B cell (primary cell): ENCODE measurements around the gene ACMSD. TPM values are rescaled to one million over a fixed set of nuclear protein-coding genes. Genes with fewer than 3 reads are reported as not detected.

ENCODE experiments used
- ATAC-seq: fragments of 200-7000 bp; cut with Tn5 transposase; one replicate; pipeline ENCODE4 v1.10.0; 2021; ENCODE audit warnings: low read depth, mild to moderate bottlenecking, moderate number of reproducible peaks, moderate library complexity
- CTCF ChIA-PET: fragments of 350-600 bp; sonication (Branson Sonifier 250); formaldehyde crosslinking; loops from one replicate; lab custom pipeline; 2021; ENCODE audit warnings: antibody characterized with exemption, inconsistent platforms; lab: Charles Lee
- POLR2A ChIA-PET: fragments of 350-600 bp; sonication (Branson Sonifier 250); formaldehyde crosslinking; loops from one replicate; lab custom pipeline; 2021; ENCODE audit warnings: antibody characterized with exemption; lab: Charles Lee
- DNase-seq: peaks from one replicate; pipeline ENCODE4 v3.0.0; 2013
- H2AFZ ChIP-seq: 2 replicates; pipeline ENCODE4 v1.6.1; 2012; ENCODE audit warnings: mild to moderate bottlenecking, low read depth, low read length; ENCODE audit not compliant: insufficient read depth, poor library complexity, severe bottlenecking
- H3K27ac ChIP-seq, 2 donors: 1 replicate in 1 of 2; 2 replicates in 1 of 2; pipeline ENCODE4 v1.5.1; 2012 to 2013; ENCODE audit warnings: low read length in 2 of 2, mild to moderate bottlenecking in 2 of 2, moderate library complexity in 1 of 2
- H3K27me3 ChIP-seq, 4 experiments: fragments of 200-600 bp in 1 of 4; sonication (generic) in 1 of 4; replicated peaks in 1 of 4; 1 replicate in 2 of 4; 2 replicates in 2 of 4; pipeline versions ENCODE4 v1.6.1 to v1.7.0; 2013 to 2016; ENCODE audit warnings: low read length in 3 of 4, mild to moderate bottlenecking in 2 of 4, mixed read lengths in 1 of 4, moderate library complexity in 1 of 4; ENCODE audit not compliant: insufficient read depth in 4 of 4, control insufficient read depth in 3 of 4; ENCODE audit errors: control extremely low read depth in 1 of 4
- H3K36me3 ChIP-seq, 2 experiments: replicated peaks in 1 of 2; 1 replicate in 1 of 2; 2 replicates in 1 of 2; pipeline versions ENCODE4 v1.6.1 to v1.7.1; 2013; ENCODE audit warnings: low read length in 1 of 2; ENCODE audit not compliant: insufficient read depth in 2 of 2, control insufficient read depth in 1 of 2; ENCODE audit errors: control extremely low read depth in 1 of 2, extremely low read depth in 1 of 2
- H3K4me1 ChIP-seq, 2 donors: fragments of 200-600 bp in 1 of 2; sonication (generic) in 1 of 2; 1 replicate in 1 of 2; 2 replicates in 1 of 2; pipeline versions ENCODE4 v1.5.1 to v1.6.1; 2013 to 2017; ENCODE audit warnings: low read length in 2 of 2; ENCODE audit not compliant: control insufficient read depth in 2 of 2, insufficient read depth in 2 of 2
- H3K4me2 ChIP-seq: replicated peaks from 2 replicates; pipeline ENCODE3; 2012; ENCODE audit warnings: mild to moderate bottlenecking, low read depth, low read length; ENCODE audit not compliant: poor library complexity, severe bottlenecking
- H3K4me3 ChIP-seq, 5 experiments: fragments of 200-600 bp in 1 of 5; sonication (generic) in 1 of 5; 1 replicate in 3 of 5; 2 replicates in 2 of 5; pipeline versions ENCODE4 v1.5.1 to v1.7.0; 2011 to 2016; ENCODE audit warnings: low read length in 4 of 5, mild to moderate bottlenecking in 4 of 5, low read depth in 2 of 5, control low read depth in 1 of 5, moderate library complexity in 1 of 5; ENCODE audit not compliant: insufficient read depth in 1 of 5; ENCODE audit errors: control extremely low read depth in 1 of 5, extremely low read depth in 1 of 5
- H3K79me2 ChIP-seq: fragments of 200-600 bp; sonication (generic); one replicate; pipeline ENCODE4 v1.6.0; 2016; ENCODE audit warnings: low read length; ENCODE audit not compliant: control insufficient read depth, insufficient read depth
- H3K9ac ChIP-seq: fragments of 200-600 bp; sonication (generic); 2 replicates; pipeline ENCODE4 v1.6.1; 2017; ENCODE audit warnings: mild to moderate bottlenecking, low read length, moderate library complexity
- H3K9me3 ChIP-seq, 3 donors: one replicate each; pipeline versions ENCODE4 v1.6.1 to v1.7.1; 2013; ENCODE audit warnings: low read length in 2 of 3; ENCODE audit not compliant: control insufficient read depth in 2 of 3, insufficient read depth in 1 of 3; ENCODE audit errors: control extremely low read depth in 1 of 3
- H4K20me1 ChIP-seq: 2 replicates; pipeline ENCODE4 v1.6.0; 2012; ENCODE audit warnings: mild to moderate bottlenecking, low read length; ENCODE audit not compliant: insufficient read depth, control insufficient read depth, poor library complexity, severe bottlenecking
- H3K27ac Mint-ChIP-seq: one replicate; pipeline ENCODE4 v1.8.0; 2021; ENCODE audit warnings: mixed read lengths
- H3K27me3 Mint-ChIP-seq: one replicate; pipeline ENCODE4 v1.8.0; 2021; ENCODE audit warnings: mixed read lengths
- H3K4me1 Mint-ChIP-seq: one replicate; pipeline ENCODE4 v1.8.0; 2021; ENCODE audit warnings: mixed read lengths
- H3K4me3 Mint-ChIP-seq: one replicate; pipeline ENCODE4 v1.8.0; 2021; ENCODE audit warnings: mixed read lengths
- H3K9me3 Mint-ChIP-seq: one replicate; pipeline ENCODE4 v1.8.0; 2022; ENCODE audit warnings: mixed read lengths; ENCODE audit not compliant: insufficient read depth
- EZH2 ChIP-seq: IDR thresholded peaks from 2 replicates; pipeline ENCODE4 v1.6.1; 2012; ENCODE audit warnings: borderline replicate concordance, low read depth, mild to moderate bottlenecking, moderate library complexity, low read length; ENCODE audit not compliant: insufficient read depth, poor library complexity, severe bottlenecking
- WGBS: methylation state at CpG from one replicate; pipeline ENCODE4 v1.1.5; 2013; ENCODE audit warnings: missing lambda C conversion rate; ENCODE audit not compliant: insufficient coverage; 5-methylcytosine and 5-hydroxymethylcytosine counted together
- intact Hi-C: fragments of 100-400 bp; cut with micrococcal nuclease; formaldehyde crosslinking; loops from one replicate; pipeline ENCODE4 v1.10.0; 2022
- polyA plus RNA-seq: library from polyadenylated mRNA; depleted of rRNA; stranded (reverse); fragments of >200 nt; gene quantifications from 2 replicates; pipeline ENCODE4 v1.2.3, GENCODE V29; 2012
- total RNA-seq, 2 donors: library from RNA; stranded (reverse); fragments of 120-200 nt in 1 of 2; gene quantifications; 1 replicate in 1 of 2; 2 replicates in 1 of 2; pipeline versions ENCODE4 v1.2.3 to v1.2.4, GENCODE V29; 2013 to 2022
- TF ChIP-seq, protein P1 (sequence below): fragments of 200-600 bp; IDR thresholded peaks from one replicate; pipeline ENCODE4 v1.8.0; 2022; ENCODE audit warnings: antibody characterized with exemption, mild to moderate bottlenecking

Gene ACMSD
- total and polyA plus RNA-seq, 2 donors (not counting 1 experiment from before 2014, with no cell fraction given): not detected

- ATAC-seq: no peak
- Histone ChIP-seq H3K4me2 (no peak overlapping the region), H3K27me3 (no peaks in the 10 kb centered on the region), H2AFZ (no peak overlapping the region), H3K4me3 (no peak overlapping the region), H3K27ac (no peak overlapping the region), H3K4me1 (peaks cover 7% of the 10 kb centered on the region in 2 donors), H3K79me2 (peaks cover 19% of the 10 kb centered on the region), H4K20me1 (no peaks in the 10 kb centered on the region), H3K9ac (no peak overlapping the region), H3K36me3 (no peaks in the 10 kb centered on the region), H3K9me3 (peaks cover 0 to 4% (median 2%) of the 10 kb centered on the region in 3 donors)
- H3K4me1 Mint-ChIP-seq: peaks cover 6% of the 10 kb centered on the region
- intact Hi-C loops: no loop called here
- no peak overlapping the region for H3K27ac Mint-ChIP-seq
- TF ChIP-seq EZH2: no peak
- peaks cover 7% of the 10 kb centered on the region for H3K9me3 Mint-ChIP-seq
- no peak for DNase-seq
- H3K4me3 Mint-ChIP-seq: no peak overlapping the region
- no peaks in the 10 kb centered on the region for H3K27me3 Mint-ChIP-seq
- CTCF ChIA-PET: no interaction called here
- POLR2A ChIA-PET: no interaction called here
Observed at GRCh38 chr2:134912361-134912760, 73.9 kb downstream of the ACMSD start.

GRCh38 chr2:134917360-134917865, 79.0 kb downstream of the ACMSD start:
- no peak for TF ChIP-seq EZH2
- TF ChIP-seq, protein P1, sequence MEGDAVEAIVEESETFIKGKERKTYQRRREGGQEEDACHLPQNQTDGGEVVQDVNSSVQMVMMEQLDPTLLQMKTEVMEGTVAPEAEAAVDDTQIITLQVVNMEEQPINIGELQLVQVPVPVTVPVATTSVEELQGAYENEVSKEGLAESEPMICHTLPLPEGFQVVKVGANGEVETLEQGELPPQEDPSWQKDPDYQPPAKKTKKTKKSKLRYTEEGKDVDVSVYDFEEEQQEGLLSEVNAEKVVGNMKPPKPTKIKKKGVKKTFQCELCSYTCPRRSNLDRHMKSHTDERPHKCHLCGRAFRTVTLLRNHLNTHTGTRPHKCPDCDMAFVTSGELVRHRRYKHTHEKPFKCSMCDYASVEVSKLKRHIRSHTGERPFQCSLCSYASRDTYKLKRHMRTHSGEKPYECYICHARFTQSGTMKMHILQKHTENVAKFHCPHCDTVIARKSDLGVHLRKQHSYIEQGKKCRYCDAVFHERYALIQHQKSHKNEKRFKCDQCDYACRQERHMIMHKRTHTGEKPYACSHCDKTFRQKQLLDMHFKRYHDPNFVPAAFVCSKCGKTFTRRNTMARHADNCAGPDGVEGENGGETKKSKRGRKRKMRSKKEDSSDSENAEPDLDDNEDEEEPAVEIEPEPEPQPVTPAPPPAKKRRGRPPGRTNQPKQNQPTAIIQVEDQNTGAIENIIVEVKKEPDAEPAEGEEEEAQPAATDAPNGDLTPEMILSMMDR: no peak
- Mint-ChIP-seq H3K27ac (peak overlapping the region; percentile 94), H3K9me3 (no peaks in the 10 kb centered on the region), H3K27me3 (no peaks in the 10 kb centered on the region), H3K4me1 (peaks cover 38% of the 10 kb centered on the region), H3K4me3 (peak overlapping the region; percentile 85)
- POLR2A ChIA-PET: interaction anchor here (0.7 to 1.6 kb wide), 4 partner anchors 198 to 838 kb away, joined by 3 to 8 read pairs (median 4); partner anchors contain the start of genes R3HDM1, TMEM163 and ZRANB3
- H3K36me3 ChIP-seq: peaks cover 0 to 6% of the 10 kb centered on the region in 2 experiments
- H4K20me1 ChIP-seq: peaks cover 9% of the 10 kb centered on the region
- CTCF ChIA-PET: interaction anchor here (1.3 to 1.4 kb wide), 3 partner anchors 16 to 466 kb away, joined by 3 to 5 read pairs (median 4); no protein-coding TSS in a partner anchor
- WGBS: 29% methylated on average over 8 of the region's 16 CpGs
- DNase-seq (no peak), ATAC-seq (no peak)
- H3K4me1 ChIP-seq: peaks cover 27 to 28% of the 10 kb centered on the region in 2 donors
- peak overlapping the region; percentile 94 to 96 for H3K27ac ChIP-seq
- H3K4me3 ChIP-seq: peak overlapping the region; percentile 76 to 98 (median 93)
- H3K79me2 ChIP-seq: peaks cover 55% of the 10 kb centered on the region
- H3K9ac ChIP-seq: peak overlapping the region; percentile 94
- H3K9me3 ChIP-seq: peaks cover 0 to 4% (median 0%) of the 10 kb centered on the region in 3 donors
- H2AFZ ChIP-seq: peak overlapping the region; percentile 74
- H3K27me3 ChIP-seq: no peaks in the 10 kb centered on the region
- intact Hi-C loops: loop anchor here (5.0 kb wide), 2 partner anchors 640 to 800 kb away; no protein-coding TSS in a partner anchor
- H3K4me2 ChIP-seq: peak overlapping the region; percentile 84
